GM18507 (cell line): ENCODE results near the gene CYP1A1.
"Not testable (repeated sequence)": the region's sequence is repeated elsewhere in the genome, so short reads cannot be mapped to it uniquely, and the experiment has no call there.

Experiments used
- DNase-seq: peaks from one replicate; pipeline ENCODE4 v3.0.0; 2011; ENCODE audit warnings: low read depth; ENCODE audit not compliant: insufficient read length; ENCODE audit errors: extremely low spot score
- FAIRE-seq: peaks from 2 replicates; lab custom pipeline; 2011; peaks lifted over from hg19 to GRCh38; lab: Jason Lieb, UNC

The CYP1A1 gene

DNA sequence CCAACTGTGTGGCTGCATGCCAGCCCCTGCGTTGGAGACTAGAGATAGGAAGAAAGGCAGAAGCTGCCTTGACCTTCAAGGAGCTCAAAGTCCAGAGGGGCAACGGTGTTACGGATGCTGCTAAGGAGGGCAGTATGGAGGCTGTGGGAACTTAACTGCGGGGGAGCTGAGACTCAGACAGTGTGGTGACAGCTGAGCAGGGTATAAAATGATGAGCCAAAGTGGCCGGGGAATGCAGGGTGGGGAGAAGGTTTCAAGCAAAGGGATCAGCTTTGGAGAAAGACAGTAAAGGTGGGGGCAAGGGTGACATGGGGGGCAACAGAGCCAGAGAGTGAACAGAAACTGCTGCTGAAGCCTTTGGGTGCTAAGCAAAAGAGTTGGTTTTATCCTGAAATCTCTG, 17.1 kb upstream of the CYP1A1 start:
- FAIRE-seq (no peak), DNase-seq (no peak)

DNA sequence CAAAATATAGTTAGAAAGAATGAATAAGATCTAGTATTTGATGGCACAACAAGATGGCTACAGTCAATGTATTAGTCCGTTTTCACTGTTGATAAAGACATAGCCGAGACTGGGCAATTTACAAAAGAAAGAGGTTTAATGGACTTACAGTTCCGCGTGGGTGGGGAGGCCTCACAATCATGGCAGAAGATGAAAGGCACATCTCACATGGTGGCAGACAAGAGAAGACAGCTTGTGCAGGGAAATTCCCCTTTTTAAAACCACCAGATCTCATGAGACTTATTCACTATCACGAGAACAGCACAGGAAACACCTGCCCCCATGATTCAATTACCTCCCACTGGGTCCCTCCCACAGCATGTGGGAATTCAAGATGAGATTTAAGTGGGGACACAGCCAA, 12.9 kb upstream of the CYP1A1 start:
- not testable (repeated sequence) for DNase-seq, FAIRE-seq

DNA sequence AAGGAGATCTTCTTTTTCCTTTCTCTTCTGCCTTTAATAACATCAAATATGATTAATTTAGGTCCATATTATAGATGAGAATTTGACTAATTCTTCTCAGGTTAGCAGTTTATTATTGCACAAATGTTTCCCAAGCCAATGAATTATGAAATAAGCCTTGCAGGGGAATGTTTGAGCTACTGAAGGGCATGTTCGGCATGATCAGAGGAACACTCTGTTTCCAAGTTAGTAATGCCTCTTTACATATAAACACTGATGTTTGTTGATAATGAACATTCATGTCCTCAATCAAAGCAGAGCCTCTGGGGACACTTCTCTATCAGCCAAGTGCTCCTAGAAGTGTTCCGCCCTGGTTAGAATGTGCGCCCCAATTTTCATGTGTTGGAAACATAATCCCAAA, 10.0 kb upstream of the CYP1A1 start:
- DNase-seq (no peak), FAIRE-seq (no peak)

- DNase-seq (no peak), FAIRE-seq (no peak)
Observed at GRCh38 chr15:74733269-74733668, 7.9 kb upstream of the CYP1A1 start.

GRCh38 chr15:74732846-74733245, 7.5 kb upstream of the CYP1A1 start:
- no peak for DNase-seq
- no peak for FAIRE-seq

GRCh38 chr15:74730619-74731316, 5.4 kb upstream of the CYP1A1 start:
- no peak for DNase-seq
- FAIRE-seq, result no peak

- DNase-seq, FAIRE-seq: not testable (repeated sequence)
Observed at GRCh38 chr15:74729372-74729771, 4.0 kb upstream of the CYP1A1 start.

DNA sequence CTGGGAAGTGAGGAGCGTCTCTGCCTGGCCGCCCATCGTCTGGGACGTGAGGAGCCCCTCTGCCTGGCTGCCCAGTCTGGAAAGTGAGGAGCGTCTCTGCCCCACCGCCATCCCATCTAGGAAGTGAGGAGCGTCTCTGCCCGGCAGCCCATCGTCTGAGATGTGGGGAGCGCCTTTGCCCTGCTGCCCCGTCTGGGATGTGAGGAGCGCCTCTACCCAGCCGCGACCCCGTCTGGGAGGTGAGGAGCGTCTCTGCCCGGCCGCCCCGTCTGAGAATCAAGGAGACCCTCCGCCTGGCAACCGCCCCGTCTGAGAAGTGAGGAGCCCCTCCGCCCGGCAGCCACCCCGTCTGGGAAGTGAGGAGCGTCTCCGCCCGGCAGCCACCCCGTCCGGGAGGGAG, 3.4 kb upstream of the CYP1A1 start:
- not testable (repeated sequence) for FAIRE-seq, DNase-seq

DNA sequence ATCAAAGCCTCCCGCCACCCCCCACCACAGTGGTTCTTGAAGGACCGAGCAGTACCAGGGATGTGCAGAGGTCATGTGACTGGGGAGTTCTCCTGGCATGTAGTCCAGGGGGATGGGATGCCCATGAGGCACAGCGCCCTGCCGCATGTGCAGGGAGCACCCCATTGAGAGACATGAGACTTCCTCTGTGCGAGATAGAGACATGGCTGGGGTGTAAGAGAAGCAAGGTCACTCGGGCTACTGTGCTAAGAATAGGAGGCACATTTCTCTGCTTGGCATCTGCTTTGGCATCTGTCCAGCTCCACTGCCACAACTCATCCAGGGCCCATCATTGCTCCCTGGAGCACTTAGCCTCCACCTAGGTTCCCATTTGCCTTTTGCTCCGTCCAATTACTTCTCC, 2.4 kb upstream of the CYP1A1 start:
- no peak for FAIRE-seq
- DNase-seq, result no peak

- no peak for FAIRE-seq
- no peak for DNase-seq
Observed at GRCh38 chr15:74726774-74727164, 1.4 kb upstream of the CYP1A1 start.

- peak; percentile 32 for DNase-seq
- FAIRE-seq, result peak; percentile 51
Observed at GRCh38 chr15:74725845-74726773, 781 bp upstream of the CYP1A1 start.

GRCh38 chr15:74724570-74725224, 631 bp downstream of the CYP1A1 start:
- FAIRE-seq, result no peak
- no peak for DNase-seq

DNA sequence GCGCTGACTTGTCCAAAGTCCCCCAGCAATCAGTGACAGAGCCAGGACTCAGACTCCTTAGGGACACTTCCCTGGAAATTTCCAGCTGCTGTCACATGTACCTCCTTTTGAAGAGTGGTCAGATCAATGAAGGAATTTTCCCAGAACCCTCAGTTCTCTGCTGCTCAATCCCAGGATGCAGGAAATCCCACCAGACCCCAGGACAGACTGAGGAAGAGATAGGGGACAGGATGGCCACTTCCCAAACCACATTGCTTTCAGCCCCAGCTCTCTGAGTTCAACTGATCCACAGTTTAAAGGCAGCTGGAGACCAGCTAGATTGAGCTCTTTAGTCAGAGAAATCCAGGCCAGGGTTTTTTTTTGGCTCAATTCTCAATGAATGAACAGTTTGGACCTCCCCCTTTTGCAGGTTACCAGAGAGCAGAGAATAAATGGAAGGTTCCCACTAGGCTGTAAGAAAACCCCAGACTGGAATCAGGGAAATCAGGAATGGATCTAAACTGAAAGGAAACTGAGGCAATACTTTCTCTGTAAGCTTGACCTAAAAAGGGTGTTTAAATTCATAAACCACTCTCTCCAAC, 1.5 kb downstream of the CYP1A1 start:
- FAIRE-seq, result no peak
- DNase-seq, result no peak

GRCh38 chr15:74723187-74723586, 2.1 kb downstream of the CYP1A1 start:
- DNase-seq (no peak), FAIRE-seq (no peak)

- no peak for FAIRE-seq
- DNase-seq, result no peak
Observed at GRCh38 chr15:74722591-74722990, 2.7 kb downstream of the CYP1A1 start.

GRCh38 chr15:74716651-74717050, 8.7 kb downstream of the CYP1A1 start:
- DNase-seq (no peak), FAIRE-seq (no peak)

GRCh38 chr15:74712311-74712710, 13.0 kb downstream of the CYP1A1 start:
- no peak for DNase-seq
- no peak for FAIRE-seq

- DNase-seq (no peak), FAIRE-seq (no peak)
Observed at GRCh38 chr15:74710319-74711094, 14.8 kb downstream of the CYP1A1 start.

DNA sequence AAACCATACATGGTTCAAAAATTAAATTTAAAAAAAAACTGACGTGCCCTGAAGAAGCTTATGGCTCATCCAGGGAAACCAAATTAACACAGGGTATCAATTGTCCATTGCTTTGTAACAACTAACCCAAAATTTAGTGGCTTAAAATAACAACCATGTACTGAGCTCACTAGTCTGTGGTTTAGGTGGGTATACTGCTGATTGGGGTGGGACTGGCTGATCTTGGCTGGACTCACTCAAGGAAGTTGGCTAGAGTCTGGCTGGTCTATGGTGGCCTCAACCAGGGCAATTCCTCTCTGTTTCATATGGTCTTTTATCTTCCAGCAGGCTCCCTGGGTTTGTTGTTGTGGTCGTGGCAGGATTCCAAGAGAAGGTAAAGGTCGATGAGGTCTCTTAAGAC, 15.4 kb downstream of the CYP1A1 start:
- FAIRE-seq (no peak), DNase-seq (no peak)
